ENCODE data around the gene HEATR5A.
A peak's percentile ranks its signal among the peaks of the same experiment; 100 is the strongest.
"Not testable (repeated sequence)": the region's sequence is repeated elsewhere in the genome, so short reads cannot be mapped to it uniquely, and the experiment has no call there.

Gene HEATR5A

GRCh38 chr14:31257244-31257553, 163.2 kb downstream of the HEATR5A start:
- Histone ChIP-seq H3K9ac (ENCODE audit: low read length) (no peak overlapping the region), H3K27ac (ENCODE audit: low read length) (no peak overlapping the region), H3K4me3 (ENCODE audit: low read length) (no peak overlapping the region), H3K4me2 (ENCODE audit: low read length) (peak overlapping the region; percentile 20), H3K9me3 (ENCODE audit: insufficient read depth, low read length) (no peaks in the 10 kb centered on the region), H3K79me2 (ENCODE audit: low read length) (no peaks in the 10 kb centered on the region), H3K36me3 (replicated peaks; ENCODE audit: low read depth, low read length) (no peaks in the 10 kb centered on the region), H4K20me1 (ENCODE audit: insufficient read depth, low read length) (no peaks in the 10 kb centered on the region), H3K4me1 (ENCODE audit: low read length) (peaks cover 21% of the 10 kb centered on the region), H3K27me3 (ENCODE audit: low read depth, low read length) (no peaks in the 10 kb centered on the region), H2AFZ (ENCODE audit: low read depth, low read length) (no peak overlapping the region)
- TF ChIP-seq, protein P1, sequence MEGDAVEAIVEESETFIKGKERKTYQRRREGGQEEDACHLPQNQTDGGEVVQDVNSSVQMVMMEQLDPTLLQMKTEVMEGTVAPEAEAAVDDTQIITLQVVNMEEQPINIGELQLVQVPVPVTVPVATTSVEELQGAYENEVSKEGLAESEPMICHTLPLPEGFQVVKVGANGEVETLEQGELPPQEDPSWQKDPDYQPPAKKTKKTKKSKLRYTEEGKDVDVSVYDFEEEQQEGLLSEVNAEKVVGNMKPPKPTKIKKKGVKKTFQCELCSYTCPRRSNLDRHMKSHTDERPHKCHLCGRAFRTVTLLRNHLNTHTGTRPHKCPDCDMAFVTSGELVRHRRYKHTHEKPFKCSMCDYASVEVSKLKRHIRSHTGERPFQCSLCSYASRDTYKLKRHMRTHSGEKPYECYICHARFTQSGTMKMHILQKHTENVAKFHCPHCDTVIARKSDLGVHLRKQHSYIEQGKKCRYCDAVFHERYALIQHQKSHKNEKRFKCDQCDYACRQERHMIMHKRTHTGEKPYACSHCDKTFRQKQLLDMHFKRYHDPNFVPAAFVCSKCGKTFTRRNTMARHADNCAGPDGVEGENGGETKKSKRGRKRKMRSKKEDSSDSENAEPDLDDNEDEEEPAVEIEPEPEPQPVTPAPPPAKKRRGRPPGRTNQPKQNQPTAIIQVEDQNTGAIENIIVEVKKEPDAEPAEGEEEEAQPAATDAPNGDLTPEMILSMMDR (IDR thresholded peaks at IDR 0.05; ENCODE audit: low read depth, low read length): no peak
- no peak for TF ChIP-seq EZH2phosphoT487 (IDR thresholded peaks at IDR 0.05; ENCODE audit: low read depth)

DNA sequence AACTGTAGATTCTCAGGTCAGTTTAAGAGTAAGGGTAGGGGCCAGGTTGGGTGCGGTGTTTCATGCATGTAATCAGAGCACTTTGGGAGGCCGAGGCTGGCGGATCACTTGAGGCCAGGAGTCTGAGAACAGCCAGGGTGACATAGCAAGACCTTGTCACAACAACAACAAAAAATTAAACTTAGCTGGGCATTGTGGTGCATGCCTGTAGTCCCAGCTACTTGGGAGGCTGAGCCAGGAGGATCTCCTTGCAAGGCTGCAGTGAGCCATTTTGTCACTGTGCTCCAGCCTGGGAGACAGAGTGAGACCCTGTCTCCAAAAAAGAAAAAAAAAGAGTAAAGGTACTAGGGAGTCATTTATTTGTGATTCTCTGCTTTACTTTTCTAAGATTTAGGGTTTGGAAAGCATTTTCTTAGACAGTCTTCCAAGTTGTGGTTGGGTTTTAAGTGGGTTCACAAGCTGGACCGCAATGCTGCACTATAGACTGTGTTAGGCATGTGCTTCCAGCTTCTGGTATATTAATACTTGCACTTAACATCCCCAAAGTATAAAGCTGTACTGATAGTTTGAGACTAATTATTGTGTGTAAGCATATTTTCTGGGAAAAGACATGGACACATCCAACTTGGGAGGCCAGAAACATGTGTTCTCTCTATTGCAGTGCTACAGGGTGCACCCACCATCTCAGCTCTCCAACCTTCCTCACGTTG, 163.7 kb downstream of the HEATR5A start:
- TF ChIP-seq EZH2phosphoT487 (IDR thresholded peaks at IDR 0.05; ENCODE audit: low read depth): no peak
- TF ChIP-seq, protein P1 (IDR thresholded peaks at IDR 0.05; ENCODE audit: low read depth, low read length): no peak
- Histone ChIP-seq H3K9ac (ENCODE audit: low read length) (no peak overlapping the region), H2AFZ (ENCODE audit: low read depth, low read length) (no peak overlapping the region), H3K4me3 (ENCODE audit: low read length) (no peak overlapping the region), H3K4me1 (ENCODE audit: low read length) (peaks cover 16% of the 10 kb centered on the region), H3K9me3 (ENCODE audit: insufficient read depth, low read length) (no peaks in the 10 kb centered on the region), H3K27me3 (ENCODE audit: low read depth, low read length) (no peaks in the 10 kb centered on the region), H3K4me2 (ENCODE audit: low read length) (peak overlapping the region; percentile 20), H3K79me2 (ENCODE audit: low read length) (no peaks in the 10 kb centered on the region), H4K20me1 (ENCODE audit: insufficient read depth, low read length) (no peaks in the 10 kb centered on the region), H3K36me3 (replicated peaks; ENCODE audit: low read depth, low read length) (no peaks in the 10 kb centered on the region), H3K27ac (ENCODE audit: low read length) (no peak overlapping the region)

DNA sequence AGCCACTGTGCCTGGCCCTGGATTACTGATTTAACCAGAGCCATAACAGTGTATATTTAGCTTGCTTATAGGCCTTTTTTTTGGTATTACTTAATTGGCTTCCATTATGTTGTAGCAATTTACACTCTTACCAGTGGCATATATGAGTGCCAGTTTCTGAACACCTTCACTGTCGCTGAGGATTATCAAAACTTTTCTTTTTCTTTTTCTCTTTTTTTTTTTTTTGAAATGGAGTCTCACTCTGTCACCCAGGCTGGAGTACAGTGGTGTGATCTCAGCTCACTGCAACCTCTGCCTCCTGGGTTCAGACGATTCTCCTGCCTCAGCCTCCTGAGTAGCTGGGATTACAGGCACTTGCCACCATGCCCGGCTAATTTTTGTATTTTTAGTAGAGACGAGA, 164.4 kb downstream of the HEATR5A start:
- H3K4me2 ChIP-seq (ENCODE audit: low read length); H3K4me3 ChIP-seq (ENCODE audit: low read length); H3K79me2 ChIP-seq (ENCODE audit: low read length); H3K9me3 ChIP-seq (ENCODE audit: insufficient read depth, low read length); H3K27me3 ChIP-seq (ENCODE audit: low read depth, low read length); H3K27ac ChIP-seq (ENCODE audit: low read length); H4K20me1 ChIP-seq (ENCODE audit: insufficient read depth, low read length); H2AFZ ChIP-seq (ENCODE audit: low read depth, low read length); H3K36me3 ChIP-seq (replicated peaks; ENCODE audit: low read depth, low read length); H3K9ac ChIP-seq (ENCODE audit: low read length): not testable (repeated sequence)
- H3K4me1 ChIP-seq (ENCODE audit: low read length): peaks cover 11% of the 10 kb centered on the region

DNA sequence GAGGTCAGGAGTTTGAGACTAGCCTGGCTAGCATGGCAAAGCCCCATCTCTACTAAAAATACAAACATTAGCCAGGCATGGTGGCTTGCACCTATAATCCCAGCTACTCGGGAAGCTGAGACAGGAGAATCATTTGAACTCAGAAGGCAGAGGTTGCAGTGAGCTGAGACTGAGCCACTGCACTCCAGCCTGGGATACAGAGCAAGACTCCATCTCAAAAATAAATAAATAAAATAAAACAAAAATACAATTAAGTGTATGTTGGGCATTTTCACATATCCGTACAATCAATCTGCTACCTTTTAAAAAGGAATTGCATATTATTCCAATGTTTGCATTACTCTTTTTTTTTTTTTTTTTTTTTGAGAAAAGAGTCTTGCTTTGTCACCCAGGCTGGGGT, 165.1 kb downstream of the HEATR5A start:
- no peaks in the 10 kb centered on the region for H4K20me1 ChIP-seq (ENCODE audit: insufficient read depth, low read length)
- H3K4me3 ChIP-seq (ENCODE audit: low read length): no peak overlapping the region
- no peak overlapping the region for H3K27ac ChIP-seq (ENCODE audit: low read length)
- H3K79me2 ChIP-seq (ENCODE audit: low read length): no peaks in the 10 kb centered on the region
- H3K36me3 ChIP-seq (replicated peaks; ENCODE audit: low read depth, low read length): no peaks in the 10 kb centered on the region
- no peak overlapping the region for H3K4me2 ChIP-seq (ENCODE audit: low read length)
- peaks cover 11% of the 10 kb centered on the region for H3K4me1 ChIP-seq (ENCODE audit: low read length)
- TF ChIP-seq, protein P1 (IDR thresholded peaks at IDR 0.05; ENCODE audit: low read depth, low read length): no peak
- TF ChIP-seq EZH2phosphoT487 (IDR thresholded peaks at IDR 0.05; ENCODE audit: low read depth): no peak
- H2AFZ ChIP-seq (ENCODE audit: low read depth, low read length): no peak overlapping the region
- H3K9me3 ChIP-seq (ENCODE audit: insufficient read depth, low read length): no peaks in the 10 kb centered on the region
- H3K9ac ChIP-seq (ENCODE audit: low read length): no peak overlapping the region
- H3K27me3 ChIP-seq (ENCODE audit: low read depth, low read length): no peaks in the 10 kb centered on the region

All from OCI-LY3 (cell line).